Smooth muscle cell (in vitro differentiated cells): ENCODE results near the gene RAD51B. TPM values are rescaled to one million over a fixed set of nuclear protein-coding genes. Genes with fewer than 3 reads are reported as not detected.

Experiments
- DNase-seq: peaks from one replicate; lab custom pipeline; 2025; ENCODE audit not compliant: unreplicated experiment; lab: John Stamatoyannopoulos, UW
- H2AFZ ChIP-seq: fragments of 200-600 bp; sonication (generic); 2 replicates; pipeline ENCODE4 v1.6.0; 2016; ENCODE audit warnings: antibody characterized with exemption, low read depth, mild to moderate bottlenecking
- H3F3A ChIP-seq: fragments of 200-600 bp; sonication (generic); 2 replicates; pipeline ENCODE4 v1.6.0; 2017; ENCODE audit warnings: antibody characterized with exemption, low read depth
- H3K27ac ChIP-seq: fragments of 200-600 bp; sonication (generic); 2 replicates; pipeline ENCODE4 v1.5.1; 2016; ENCODE audit warnings: low read depth, mild to moderate bottlenecking
- H3K27me3 ChIP-seq: fragments of 200-600 bp; sonication (generic); 2 replicates; pipeline ENCODE4 v1.6.1; 2016; ENCODE audit warnings: low read depth, mild to moderate bottlenecking
- H3K36me3 ChIP-seq: fragments of 200-600 bp; sonication (generic); 2 replicates; pipeline ENCODE4 v1.5.1; 2016; ENCODE audit warnings: low read depth
- H3K4me1 ChIP-seq: fragments of 200-600 bp; sonication (generic); 2 replicates; pipeline ENCODE4 v1.5.1; 2016; ENCODE audit warnings: low read depth
- H3K4me2 ChIP-seq: fragments of 200-600 bp; sonication (generic); 2 replicates; pipeline ENCODE4 v1.6.0; 2016; ENCODE audit warnings: mild to moderate bottlenecking
- H3K4me3 ChIP-seq: fragments of 200-600 bp; sonication (generic); 2 replicates; pipeline ENCODE4 v1.5.1; 2016; ENCODE audit warnings: mild to moderate bottlenecking
- H3K79me2 ChIP-seq: fragments of 200-600 bp; sonication (generic); 2 replicates; pipeline ENCODE4 v1.6.0; 2016; ENCODE audit warnings: low read depth, mild to moderate bottlenecking
- H3K9ac ChIP-seq: fragments of 200-600 bp; sonication (generic); 2 replicates; pipeline ENCODE4 v1.6.0; 2016; ENCODE audit warnings: low read depth
- H3K9me3 ChIP-seq: fragments of 200-600 bp; sonication (generic); replicated peaks from 2 replicates; pipeline ENCODE4 v1.5.1; 2016; ENCODE audit warnings: low read depth
- H4K20me1 ChIP-seq: fragments of 200-600 bp; sonication (generic); 2 replicates; pipeline ENCODE4 v1.6.0; 2016; ENCODE audit warnings: low read depth
- WGBS: methylation state at CpG from one replicate; pipeline ENCODE4 v1.1.7; 2016; ENCODE audit warnings: low lambda C conversion rate; 5-methylcytosine and 5-hydroxymethylcytosine counted together
- polyA plus RNA-seq: library from polyadenylated mRNA; unstranded; fragments of >200 nt; fragmentation: Nextera tagmentation; extraction: Ambion mirVana; gene quantifications from 2 replicates; pipeline ENCODE4 v1.2.1, GENCODE V29; 2016
- total RNA-seq: library from RNA; depleted of rRNA; stranded (reverse); fragments of >200 nt; gene quantifications from 2 replicates; pipeline ENCODE4 v1.2.3, GENCODE V29; 2014
- TF ChIP-seq, protein P1 (sequence below): fragments of 200-600 bp; sonication (generic); IDR thresholded peaks from 2 replicates; pipeline ENCODE4 v1.5.1; 2017; ENCODE audit warnings: borderline replicate concordance, mild to moderate bottlenecking, antibody characterized with exemption; ENCODE audit not compliant: insufficient read depth, poor library complexity, severe bottlenecking

The RAD51B gene
- total and polyA plus RNA-seq, 2 experiments from 2014 or later = 4.6 to 5.3 TPM

DNA sequence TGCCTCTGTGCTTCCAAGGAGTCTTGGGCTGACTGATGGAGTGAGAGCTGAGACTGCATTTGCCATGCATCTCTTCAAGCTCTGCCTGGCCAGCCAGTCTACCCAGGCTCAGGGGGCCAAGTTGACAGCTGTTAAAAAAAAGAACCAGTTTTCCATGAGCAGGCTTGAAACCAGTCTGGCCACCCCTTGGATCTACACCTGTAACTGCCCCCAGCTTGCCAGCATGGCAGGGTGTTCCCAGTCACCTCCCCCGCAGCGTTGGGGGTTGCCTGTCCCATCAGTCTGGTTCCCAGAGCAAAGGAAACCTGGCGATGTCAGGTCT is 770.6 kb downstream of the RAD51B start:
- H3K27ac ChIP-seq = peak overlapping the region; percentile 89
- H3K4me2 ChIP-seq = peak overlapping the region; percentile 27
- WGBS = 78% methylated on average over 3 of the region's 3 CpGs
- no peak for DNase-seq
- no peak overlapping the region for H2AFZ ChIP-seq
- H3F3A ChIP-seq = peaks cover 42% of the 10 kb centered on the region
- TF ChIP-seq, protein P1, sequence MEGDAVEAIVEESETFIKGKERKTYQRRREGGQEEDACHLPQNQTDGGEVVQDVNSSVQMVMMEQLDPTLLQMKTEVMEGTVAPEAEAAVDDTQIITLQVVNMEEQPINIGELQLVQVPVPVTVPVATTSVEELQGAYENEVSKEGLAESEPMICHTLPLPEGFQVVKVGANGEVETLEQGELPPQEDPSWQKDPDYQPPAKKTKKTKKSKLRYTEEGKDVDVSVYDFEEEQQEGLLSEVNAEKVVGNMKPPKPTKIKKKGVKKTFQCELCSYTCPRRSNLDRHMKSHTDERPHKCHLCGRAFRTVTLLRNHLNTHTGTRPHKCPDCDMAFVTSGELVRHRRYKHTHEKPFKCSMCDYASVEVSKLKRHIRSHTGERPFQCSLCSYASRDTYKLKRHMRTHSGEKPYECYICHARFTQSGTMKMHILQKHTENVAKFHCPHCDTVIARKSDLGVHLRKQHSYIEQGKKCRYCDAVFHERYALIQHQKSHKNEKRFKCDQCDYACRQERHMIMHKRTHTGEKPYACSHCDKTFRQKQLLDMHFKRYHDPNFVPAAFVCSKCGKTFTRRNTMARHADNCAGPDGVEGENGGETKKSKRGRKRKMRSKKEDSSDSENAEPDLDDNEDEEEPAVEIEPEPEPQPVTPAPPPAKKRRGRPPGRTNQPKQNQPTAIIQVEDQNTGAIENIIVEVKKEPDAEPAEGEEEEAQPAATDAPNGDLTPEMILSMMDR = no peak
- peaks cover 62% of the 10 kb centered on the region for H3K4me1 ChIP-seq
- no peaks in the 10 kb centered on the region for H3K9me3 ChIP-seq
- H3K79me2 ChIP-seq = no peaks in the 10 kb centered on the region
- no peaks in the 10 kb centered on the region for H4K20me1 ChIP-seq
- H3K36me3 ChIP-seq = no peaks in the 10 kb centered on the region
- H3K27me3 ChIP-seq = no peaks in the 10 kb centered on the region
- peak overlapping the region; percentile 37 for H3K9ac ChIP-seq
- H3K4me3 ChIP-seq = no peak overlapping the region

DNA sequence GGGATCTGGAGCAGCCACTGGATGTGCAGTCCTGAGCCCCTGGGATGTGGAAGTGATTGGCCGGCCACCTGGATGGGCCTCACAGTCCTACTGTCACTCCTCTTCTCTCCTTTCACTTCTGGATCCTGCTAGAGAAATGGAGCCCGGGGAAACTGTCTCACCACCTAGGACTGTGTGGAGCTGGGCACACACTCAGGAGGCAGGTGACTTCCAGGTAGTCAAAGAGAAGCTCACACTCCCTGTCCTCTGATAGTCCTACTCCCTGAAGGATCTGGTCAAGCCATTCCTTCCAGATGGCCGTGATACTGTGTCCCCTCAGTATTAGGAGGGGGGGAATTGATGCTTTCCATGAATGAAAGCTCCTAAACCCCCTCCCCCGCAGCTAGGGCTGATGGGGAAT is 772.2 kb downstream of the RAD51B start:
- H3K4me2 ChIP-seq = no peak overlapping the region
- no peak for DNase-seq
- H4K20me1 ChIP-seq = no peaks in the 10 kb centered on the region
- TF ChIP-seq, protein P1 = no peak
- H3F3A ChIP-seq = peaks cover 42% of the 10 kb centered on the region
- no peaks in the 10 kb centered on the region for H3K9me3 ChIP-seq
- no peaks in the 10 kb centered on the region for H3K79me2 ChIP-seq
- no peak overlapping the region for H3K9ac ChIP-seq
- peaks cover 56% of the 10 kb centered on the region for H3K4me1 ChIP-seq
- no peaks in the 10 kb centered on the region for H3K27me3 ChIP-seq
- H2AFZ ChIP-seq = no peak overlapping the region
- H3K36me3 ChIP-seq = no peaks in the 10 kb centered on the region
- H3K4me3 ChIP-seq = no peak overlapping the region
- peak overlapping the region; percentile 89 for H3K27ac ChIP-seq
- WGBS = 94% methylated on average over 4 of the region's 4 CpGs

DNA sequence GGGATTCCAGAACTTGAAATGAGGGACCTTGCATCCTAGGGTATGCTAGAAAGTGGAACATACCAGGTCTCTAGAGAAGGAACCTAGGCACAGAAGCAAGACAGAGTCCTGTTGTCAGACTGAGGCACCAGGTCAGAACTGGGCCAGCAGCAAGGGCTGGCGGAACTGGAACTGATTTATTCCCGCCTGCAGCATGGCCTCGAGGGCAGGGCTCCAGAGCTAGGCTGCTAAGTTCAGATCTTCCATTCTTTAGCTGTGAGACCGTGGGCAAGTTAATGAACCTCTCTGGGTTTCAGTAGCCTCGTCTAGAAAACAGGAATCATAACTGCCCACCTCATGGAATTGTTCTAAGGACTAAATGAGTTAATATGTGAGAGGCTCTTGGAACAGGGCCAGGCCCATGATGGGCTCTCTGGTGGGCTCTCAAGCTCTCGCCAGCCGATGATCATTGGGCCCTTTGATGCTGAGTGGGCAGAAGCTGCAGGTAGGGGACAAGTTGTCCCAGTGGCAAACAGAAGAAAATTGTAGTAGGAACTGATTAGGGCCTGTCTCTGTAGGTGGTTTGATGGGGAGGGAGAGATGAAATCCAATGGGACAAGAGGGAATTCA is 773.5 kb downstream of the RAD51B start:
- Histone ChIP-seq H3K9me3 (no peaks in the 10 kb centered on the region), H3K36me3 (no peaks in the 10 kb centered on the region), H3K79me2 (no peaks in the 10 kb centered on the region), H3K27me3 (no peaks in the 10 kb centered on the region), H4K20me1 (no peaks in the 10 kb centered on the region), H3K9ac (no peak overlapping the region), H3K4me3 (no peak overlapping the region), H3K4me1 (peaks cover 44% of the 10 kb centered on the region), H3K27ac (peak overlapping the region; percentile 77), H3F3A (peaks cover 34% of the 10 kb centered on the region), H2AFZ (no peak overlapping the region), H3K4me2 (no peak overlapping the region)
- WGBS = 88% methylated on average over 7 of the region's 7 CpGs
- no peak for DNase-seq
- TF ChIP-seq, protein P1 = no peak
